SW480 (cell line): ENCODE data around the gene SLC35E4.

Experiments
- DNase-seq: peaks from one replicate; pipeline ENCODE4 v3.0.0-alpha.2; 2016; ENCODE audit warnings: low spot score

The SLC35E4 gene

DNA sequence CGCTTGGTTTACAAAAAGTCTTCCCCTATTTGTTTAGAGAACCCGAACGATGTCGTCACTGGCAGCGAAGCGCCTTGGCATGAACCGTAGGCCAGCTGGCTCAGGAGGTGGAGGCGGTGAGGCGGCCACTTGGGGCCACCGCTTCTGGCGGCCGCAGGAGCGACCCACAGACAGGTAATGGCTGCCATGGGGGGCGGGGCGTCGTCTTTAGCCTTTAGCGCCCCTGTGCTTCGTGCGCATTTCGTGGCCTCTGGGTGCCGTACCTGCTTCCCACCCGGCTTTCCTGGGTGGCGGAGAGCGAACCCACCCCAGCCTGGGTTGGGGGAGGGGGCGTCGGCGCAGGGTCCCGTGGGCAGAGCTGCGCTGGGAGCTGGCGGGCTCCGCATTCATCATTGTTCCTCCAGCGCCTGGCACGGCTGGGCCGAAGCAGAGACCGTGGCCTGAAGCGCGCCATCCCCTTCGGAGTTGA lies 58.6 kb downstream of the SLC35E4 start:
- DNase-seq: peak; percentile 72

DNA sequence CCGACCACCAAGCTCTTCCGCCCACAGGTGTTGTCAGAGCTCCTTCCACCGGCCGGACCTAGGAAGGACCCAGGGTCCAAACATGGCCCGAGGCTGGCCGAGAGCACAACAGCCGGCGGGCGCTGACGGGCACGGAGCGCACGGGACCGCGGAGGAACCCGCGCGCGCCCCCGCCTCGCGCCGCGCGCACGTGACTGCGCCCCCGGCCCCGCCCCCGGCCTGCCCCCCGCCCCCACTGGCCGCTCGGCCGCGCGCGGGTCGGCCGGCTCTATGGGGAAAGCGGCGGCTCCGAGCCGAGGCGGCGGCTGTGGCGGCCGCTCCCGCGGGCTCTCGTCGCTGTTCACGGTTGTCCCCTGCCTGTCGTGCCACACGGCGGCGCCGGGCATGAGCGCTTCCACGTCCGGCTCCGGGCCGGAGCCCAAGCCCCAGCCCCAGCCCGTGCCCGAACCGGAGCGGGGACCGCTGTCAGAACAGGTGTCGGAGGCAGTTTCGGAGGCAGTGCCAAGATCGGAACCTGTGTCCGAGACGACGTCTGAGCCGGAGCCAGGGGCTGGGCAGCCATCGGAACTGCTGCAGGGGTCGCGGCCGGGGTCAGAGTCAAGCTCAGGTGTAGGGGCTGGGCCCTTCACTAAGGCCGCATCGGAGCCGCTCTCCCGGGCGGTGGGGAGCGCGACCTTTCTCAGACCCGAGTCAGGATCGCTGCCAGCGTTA lies 59.2 kb downstream of the SLC35E4 start, which contains the start of gene OSBP2:
Gene OSBP2, plus strand, starts transcription at position 235 of the 711 bp plus-strand sequence. Its CDS starts 36 bp downstream, at position 271.
- peak; percentile 39 for DNase-seq

DNA sequence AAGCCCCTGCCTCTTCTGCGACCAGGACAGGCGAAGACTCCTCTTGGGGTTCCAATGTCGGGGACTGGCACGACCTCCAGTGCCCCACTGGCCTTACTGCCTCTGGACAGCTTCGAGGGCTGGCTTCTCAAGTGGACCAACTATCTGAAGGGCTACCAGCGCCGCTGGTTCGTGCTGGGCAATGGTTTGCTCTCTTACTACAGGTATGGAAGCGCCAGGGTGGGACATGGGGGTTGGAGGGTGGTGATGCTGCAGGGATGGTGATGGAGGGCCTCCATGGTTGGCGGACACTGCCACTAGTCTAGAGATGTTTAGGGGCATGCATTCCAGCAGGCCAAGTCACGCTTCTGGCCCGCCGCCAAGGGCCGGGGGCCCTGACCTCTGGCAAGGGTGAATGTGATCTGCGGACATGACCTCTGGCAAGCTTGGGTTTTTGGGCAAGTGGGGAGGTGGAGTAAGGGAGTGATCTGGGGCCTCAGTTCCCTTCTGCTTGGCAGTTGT lies 59.8 kb downstream of the SLC35E4 start:
- no peak for DNase-seq

DNA sequence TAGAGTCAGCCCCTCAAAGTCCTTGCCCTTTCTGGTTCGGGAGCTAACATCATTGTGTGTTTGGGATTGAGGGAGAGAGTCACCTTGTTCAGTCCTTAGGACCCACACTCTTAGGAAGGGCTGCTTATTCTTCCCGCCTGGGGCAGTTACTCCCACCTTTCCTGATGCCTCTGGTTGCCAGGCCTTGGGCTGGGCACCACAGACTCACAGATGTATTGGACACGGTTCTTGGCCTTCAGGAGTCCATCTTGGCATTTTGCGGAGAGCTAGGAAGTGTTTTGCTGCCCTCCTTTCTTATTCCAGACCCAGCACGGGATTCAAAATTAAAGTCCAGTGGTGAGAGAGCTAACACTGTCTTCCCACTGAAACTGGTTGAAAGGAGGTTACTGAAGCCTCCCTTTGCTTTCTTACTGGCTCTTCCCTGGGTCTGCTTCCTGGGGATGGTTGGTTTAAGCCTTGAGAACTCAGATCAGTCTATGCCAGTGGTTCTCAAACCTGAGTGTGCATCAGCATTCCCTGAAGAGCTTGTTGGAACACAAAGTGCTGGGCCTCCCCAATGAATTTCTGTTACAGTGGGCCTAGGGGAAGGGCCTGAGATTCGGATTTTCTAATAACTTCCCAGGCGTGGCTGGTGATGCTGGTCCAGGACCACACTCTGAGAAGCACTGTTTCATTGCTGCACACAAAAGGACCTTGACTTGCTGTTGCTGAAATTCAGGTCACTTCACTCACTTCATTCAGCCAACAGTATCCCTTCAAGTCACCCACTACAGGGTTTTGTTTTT lies 60.5 kb downstream of the SLC35E4 start:
- no peak for DNase-seq
